ENCODE data around the gene HTR1D.

HTR1D gene

DNA sequence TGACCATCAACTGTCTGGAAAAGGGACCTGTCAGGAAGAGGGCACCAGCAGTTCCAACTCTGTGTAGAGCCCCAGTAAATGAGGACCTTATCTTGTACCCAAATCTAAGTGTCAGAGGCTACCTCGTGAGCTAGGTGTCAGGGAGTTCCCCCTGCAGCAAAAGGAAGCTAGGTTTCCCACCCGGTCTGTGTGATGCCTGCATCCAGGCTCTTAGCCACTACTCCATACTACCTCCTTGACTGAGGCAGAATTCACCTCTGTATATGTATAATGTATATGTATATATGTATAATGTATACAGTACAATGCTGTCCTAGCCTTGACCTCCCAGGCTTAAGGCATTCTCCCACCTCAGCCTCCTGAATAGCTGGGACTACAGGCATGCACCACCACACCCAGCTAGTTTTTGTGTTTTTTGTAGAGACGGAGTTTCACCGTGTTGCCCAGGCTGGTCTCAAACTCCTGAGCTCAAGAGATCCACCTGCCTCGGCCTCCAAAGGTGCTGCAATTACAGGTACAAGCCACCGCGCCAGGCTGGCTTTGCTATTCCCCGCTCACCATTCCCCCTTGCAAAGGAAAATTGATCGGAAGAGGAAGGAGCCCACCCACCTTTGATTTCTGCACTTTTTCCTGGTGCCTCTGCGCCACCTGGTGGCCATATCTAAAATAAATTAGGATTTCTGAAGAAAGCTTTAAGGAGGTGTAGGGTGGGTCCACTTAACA lies 32.9 kb downstream of the HTR1D start:
- peak; percentile 70 for DNase-seq (ENCODE audit: low spot score)

DNA sequence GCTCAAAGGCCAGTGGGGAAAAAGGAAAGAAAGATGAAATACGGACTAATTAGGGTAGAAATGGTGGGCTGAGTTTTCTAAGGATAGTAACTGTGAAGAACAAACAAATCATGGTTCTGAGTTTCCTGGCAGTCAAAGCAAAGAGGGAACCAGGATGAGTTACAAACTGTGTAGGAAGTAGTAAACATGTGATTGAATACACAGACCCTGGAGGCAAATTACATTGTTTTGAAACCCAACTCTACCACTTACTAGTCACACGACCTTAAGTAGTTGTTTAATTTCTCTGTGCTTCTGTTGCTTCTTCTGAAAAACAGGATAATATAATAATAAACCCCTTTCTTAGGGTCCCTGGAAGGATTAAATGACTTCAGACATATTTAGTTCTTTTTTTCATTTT lies 37.4 kb downstream of the HTR1D start:
- DNase-seq (ENCODE audit: low spot score), result no peak

GRCh38 chr1:23178950-23179349 lies 38.4 kb downstream of the HTR1D start:
- DNase-seq (ENCODE audit: low spot score), result no peak

DNA sequence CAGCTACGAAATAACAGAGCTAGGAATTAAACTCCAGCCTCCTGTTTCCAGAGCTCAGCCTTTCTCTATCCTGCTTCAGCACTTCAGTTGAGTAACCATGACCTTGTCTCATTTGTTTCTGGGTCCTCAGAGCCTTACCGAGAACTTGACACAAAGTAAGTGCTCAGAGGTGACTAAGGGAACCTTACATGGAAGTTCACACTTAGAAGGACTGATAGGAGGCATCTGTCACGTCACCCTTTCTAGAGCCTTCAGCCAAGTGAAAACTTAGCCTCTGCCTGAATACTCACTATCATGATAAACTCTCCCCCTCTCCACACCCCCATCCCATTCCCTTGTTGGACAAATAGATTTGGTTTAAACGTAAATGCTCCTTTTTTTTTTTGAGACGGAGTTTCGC lies 38.9 kb downstream of the HTR1D start:
- no peak for DNase-seq (ENCODE audit: low spot score)

GRCh38 chr1:23177438-23178380 lies 39.6 kb downstream of the HTR1D start:
- DNase-seq (ENCODE audit: low spot score), result peak; percentile 88

GRCh38 chr1:23177031-23177430 lies 40.3 kb downstream of the HTR1D start:
- DNase-seq (ENCODE audit: low spot score), result no peak

DNA sequence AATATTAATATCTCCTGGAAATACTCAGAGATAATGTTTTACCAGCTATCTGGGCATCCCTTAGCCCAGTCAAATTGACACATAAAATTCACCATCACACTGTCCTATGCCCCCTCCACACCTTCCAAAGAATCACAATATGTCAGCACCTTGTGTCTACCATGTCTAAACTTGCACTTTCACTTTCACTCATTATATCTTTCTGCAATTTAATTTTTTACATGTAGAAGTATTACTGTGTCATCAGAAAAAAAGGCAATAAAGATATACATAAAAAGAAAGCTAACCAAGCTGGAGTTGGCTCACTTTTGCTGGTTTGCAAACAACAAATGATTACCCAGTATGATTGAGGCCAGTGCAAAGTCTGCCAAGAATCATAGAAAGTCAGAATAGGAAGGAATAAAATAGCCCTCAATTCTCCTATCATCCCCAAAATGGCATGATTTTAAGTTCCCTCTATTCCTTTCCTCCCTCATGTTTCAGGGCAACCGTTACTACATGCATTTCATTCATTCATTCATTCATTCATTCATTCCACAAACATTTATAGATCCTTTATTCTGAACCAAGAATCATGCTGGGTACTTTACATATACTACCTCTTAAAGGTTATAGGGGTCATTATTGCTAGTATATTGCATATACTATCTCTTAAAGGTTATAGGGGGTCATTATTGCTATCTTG lies 42.7 kb downstream of the HTR1D start:
- no peak for DNase-seq (ENCODE audit: low spot score)

- DNase-seq (ENCODE audit: low spot score), result no peak
Observed at GRCh38 chr1:23171181-23171755, 46.0 kb downstream of the HTR1D start.

DNA sequence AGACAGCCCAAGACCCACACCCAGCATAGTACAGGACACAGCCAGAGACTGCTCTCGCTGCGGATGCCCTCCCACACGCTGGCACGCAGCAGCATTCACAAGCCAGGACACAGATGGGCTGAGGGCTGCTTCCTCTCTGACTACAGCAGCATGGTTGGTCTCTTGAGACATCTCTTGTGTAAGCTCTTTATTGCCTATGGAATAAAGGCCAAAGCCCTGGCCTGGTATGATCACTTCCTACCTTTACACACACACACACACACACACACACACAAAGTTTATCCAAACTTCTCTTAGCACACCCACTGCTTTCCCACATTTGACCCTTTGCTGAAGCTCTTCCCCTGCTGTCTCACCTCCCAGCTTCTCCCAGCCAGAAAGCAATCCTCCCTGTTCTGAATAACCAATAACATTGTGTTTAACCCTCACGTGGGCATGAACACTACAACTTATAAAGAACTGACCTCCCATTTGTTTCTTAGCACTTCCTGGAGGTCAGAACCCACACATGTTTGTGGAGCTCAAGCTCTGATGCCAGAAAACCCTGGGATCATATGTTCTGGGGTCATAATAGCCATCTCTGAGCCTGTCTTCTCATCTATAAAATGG lies 47.5 kb downstream of the HTR1D start:
- no peak for DNase-seq (ENCODE audit: low spot score)

- no peak for DNase-seq (ENCODE audit: low spot score)
Observed at GRCh38 chr1:23169195-23169575, 48.1 kb downstream of the HTR1D start.

GRCh38 chr1:23168445-23169194 lies 48.7 kb downstream of the HTR1D start, which contains the start of gene LUZP1:
LUZP1 (minus strand) TSS chr1:23168856.
- peak; percentile 97 for DNase-seq (ENCODE audit: low spot score)

DNA sequence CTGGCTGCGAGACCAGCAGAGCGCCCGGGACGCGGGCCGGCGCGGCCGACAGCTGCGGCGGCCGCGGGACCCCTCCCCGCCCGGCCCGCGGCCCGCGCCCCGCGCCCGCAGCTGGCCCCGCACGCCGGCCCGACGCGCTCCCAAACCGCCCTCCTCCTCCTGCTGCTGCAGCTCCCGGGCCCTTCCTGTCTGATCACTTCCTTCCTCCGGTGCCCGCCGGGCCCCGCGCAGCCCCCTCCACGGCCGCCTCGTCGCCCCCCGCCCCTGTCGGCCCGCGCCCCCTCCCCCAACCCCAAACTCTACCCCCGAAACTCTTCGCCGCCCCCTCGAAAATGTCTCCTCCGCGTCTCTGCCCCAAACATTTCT lies 49.2 kb downstream of the HTR1D start:
- DNase-seq (ENCODE audit: low spot score), result no peak

GRCh38 chr1:23167353-23168078 lies 49.8 kb downstream of the HTR1D start:
- DNase-seq (ENCODE audit: low spot score), result peak; percentile 75

DNA sequence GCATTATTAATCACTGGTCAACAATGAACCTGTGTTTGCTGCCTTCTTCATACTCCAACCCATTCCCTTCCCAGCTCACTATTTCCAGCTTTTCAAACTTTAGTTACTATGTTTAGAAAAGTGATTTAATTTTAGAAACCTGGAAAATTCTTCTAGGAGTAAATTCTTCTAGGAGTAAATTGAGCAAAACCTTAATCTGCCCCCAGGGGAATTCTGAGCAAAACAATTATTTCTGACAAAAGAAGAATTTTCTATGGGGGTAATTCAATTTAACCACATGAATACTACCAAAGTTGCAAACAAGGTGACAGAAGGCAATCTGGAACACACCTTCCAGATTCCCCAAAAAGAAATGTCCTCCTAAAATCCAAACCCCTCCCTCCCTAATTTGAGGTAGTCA lies 50.4 kb downstream of the HTR1D start:
- no peak for DNase-seq (ENCODE audit: low spot score)

DNA sequence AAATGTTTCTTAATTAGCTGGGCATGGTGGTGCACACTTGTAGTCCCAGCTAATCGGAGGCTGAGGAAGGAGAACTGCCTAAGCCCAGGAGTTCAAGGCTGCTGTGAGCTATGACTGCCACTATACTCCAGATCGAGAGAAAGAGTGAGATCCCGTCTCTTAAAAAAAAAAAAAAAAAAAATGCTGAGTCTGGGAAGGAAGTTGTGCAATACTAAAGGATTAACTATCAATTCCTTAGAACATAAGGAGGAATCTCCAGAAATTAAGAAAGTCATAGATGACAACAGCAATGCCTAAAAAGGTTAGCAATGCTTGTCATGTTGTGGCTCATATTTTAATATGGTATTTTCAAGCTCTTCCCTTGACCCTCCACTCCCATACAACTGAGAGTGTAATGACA lies 53.9 kb downstream of the HTR1D start:
- DNase-seq (ENCODE audit: low spot score), result no peak

- DNase-seq (ENCODE audit: low spot score), result no peak
Observed at GRCh38 chr1:23159963-23160877, 57.1 kb downstream of the HTR1D start.

- no peak for DNase-seq (ENCODE audit: low spot score)
Observed at GRCh38 chr1:23156940-23157339, 60.4 kb downstream of the HTR1D start.

DNA sequence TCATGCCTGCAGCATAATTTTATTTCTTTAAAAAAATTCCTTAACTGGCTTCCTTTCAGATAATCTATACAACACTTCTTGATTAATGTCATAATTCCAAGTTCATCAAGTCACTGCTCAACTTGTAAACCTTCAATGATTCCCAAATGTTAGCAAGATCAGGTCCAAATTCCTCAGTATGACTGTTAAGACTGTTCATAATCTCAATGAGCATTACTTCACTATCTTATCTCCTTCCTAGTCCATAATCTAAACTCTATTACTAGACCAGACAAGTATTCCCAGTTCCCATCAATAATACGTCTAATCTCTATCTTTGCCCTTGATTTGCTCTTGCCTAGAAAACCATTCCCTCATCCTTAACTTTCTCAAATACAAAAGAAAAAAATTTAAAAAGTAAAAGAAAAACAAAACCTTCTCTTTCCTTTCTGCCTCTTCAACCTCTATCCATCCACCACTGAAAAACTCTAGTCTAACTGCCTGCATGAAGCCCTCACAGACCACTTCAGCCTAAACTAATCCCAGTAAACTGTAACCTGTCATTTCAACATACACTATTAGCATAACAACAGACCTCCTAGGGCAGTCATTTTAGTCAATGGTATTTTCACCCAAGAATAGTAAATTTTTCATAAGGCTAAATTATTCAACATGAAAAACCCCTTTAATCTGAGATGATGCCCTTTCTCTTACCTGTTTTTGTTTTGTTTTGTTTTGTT lies 64.2 kb downstream of the HTR1D start:
- no peak for DNase-seq (ENCODE audit: low spot score)

DNA sequence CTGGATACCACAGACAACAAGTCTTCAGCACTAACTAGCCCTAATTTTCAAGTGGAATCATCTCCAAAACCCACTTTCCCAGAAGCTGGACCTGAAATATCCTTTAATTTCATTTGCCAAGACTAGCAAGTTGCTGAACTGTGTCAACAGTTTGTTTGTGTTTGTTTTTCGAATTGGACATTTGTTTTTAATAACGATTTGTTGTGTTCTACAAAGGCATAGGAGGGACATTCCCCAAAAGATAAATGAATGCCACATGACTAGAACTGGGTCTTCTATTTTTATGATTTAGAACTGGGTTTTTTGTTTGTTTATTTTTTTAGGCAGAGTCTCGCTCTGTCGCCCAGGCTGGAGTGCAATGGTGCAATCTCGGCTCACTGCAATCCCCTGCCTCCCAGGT lies 66.6 kb downstream of the HTR1D start:
- DNase-seq (ENCODE audit: low spot score), result no peak

Data from ecto neural progenitor cell (in vitro differentiated cells).